SU-DHL-6 (cell line): ENCODE results near the gene AHI1.

Experiments
- EZH2phosphoT487 ChIP-seq: fragments of 200-600 bp; sonication (generic), shearing (Covaris generic); conservative IDR thresholded peaks from 2 replicates; pipeline ENCODE4 v1.6.1; 2018; ENCODE audit warnings: mild to moderate bottlenecking, antibody characterized with exemption, low read length, moderate library complexity, mixed read lengths
- TF ChIP-seq, protein P1 (sequence below): fragments of 200-600 bp; sonication (generic); IDR thresholded peaks from one replicate; pipeline ENCODE4 v1.5.1; 2017; ENCODE audit warnings: antibody characterized with exemption, mild to moderate bottlenecking, low read length, moderate library complexity; ENCODE audit not compliant: insufficient read depth, poor library complexity, severe bottlenecking

DNA sequence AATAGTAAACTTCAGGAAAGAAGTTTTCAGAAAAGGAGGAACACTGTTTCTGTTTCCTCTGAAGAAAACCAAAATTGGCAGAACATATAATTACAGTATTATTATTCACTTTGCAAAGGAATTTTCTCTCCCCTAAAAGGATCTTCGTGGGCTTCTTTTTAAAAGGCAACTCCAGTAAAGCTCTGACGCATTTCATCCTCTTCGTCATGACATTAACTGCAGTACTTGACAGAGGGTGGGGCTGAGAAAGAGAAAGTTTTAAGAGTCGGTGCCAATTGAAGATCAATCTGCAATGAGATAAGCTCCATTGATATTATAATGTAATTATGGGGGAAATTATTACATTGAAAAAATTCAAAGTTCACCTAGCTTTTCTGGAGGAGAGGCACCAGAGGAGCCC is 240.7 kb downstream of the AHI1 start:
- TF ChIP-seq, protein P1, sequence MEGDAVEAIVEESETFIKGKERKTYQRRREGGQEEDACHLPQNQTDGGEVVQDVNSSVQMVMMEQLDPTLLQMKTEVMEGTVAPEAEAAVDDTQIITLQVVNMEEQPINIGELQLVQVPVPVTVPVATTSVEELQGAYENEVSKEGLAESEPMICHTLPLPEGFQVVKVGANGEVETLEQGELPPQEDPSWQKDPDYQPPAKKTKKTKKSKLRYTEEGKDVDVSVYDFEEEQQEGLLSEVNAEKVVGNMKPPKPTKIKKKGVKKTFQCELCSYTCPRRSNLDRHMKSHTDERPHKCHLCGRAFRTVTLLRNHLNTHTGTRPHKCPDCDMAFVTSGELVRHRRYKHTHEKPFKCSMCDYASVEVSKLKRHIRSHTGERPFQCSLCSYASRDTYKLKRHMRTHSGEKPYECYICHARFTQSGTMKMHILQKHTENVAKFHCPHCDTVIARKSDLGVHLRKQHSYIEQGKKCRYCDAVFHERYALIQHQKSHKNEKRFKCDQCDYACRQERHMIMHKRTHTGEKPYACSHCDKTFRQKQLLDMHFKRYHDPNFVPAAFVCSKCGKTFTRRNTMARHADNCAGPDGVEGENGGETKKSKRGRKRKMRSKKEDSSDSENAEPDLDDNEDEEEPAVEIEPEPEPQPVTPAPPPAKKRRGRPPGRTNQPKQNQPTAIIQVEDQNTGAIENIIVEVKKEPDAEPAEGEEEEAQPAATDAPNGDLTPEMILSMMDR = no peak
- no peak for TF ChIP-seq EZH2phosphoT487
